ENCODE measurements around the gene ARL10. TPM values are rescaled to one million over a fixed set of nuclear protein-coding genes. Genes with fewer than 3 reads are reported as not detected.
"Not testable (repeated sequence)": the region's sequence is repeated elsewhere in the genome, so short reads cannot be mapped to it uniquely, and the experiment has no call there.

ARL10 gene
- total RNA-seq, 1 donor from 2014 or later = 9.1 TPM

- peaks cover under 1% of the 10 kb centered on the region for H3K4me1 Mint-ChIP-seq
- DNase-seq (ENCODE audit: low spot score) = no peak
- Histone ChIP-seq H3F3A (ENCODE audit: low read depth) (peaks cover 7% of the 10 kb centered on the region), H3K9ac (no peak overlapping the region), H3K4me2 (no peak overlapping the region), H4K20me1 (ENCODE audit: low read depth) (no peaks in the 10 kb centered on the region), H2AFZ (replicated peaks) (no peak overlapping the region), H3K9me3 (ENCODE audit: low read depth) (no peaks in the 10 kb centered on the region), H3K79me2 (ENCODE audit: low read depth) (no peaks in the 10 kb centered on the region), H3K36me3 (no peaks in the 10 kb centered on the region), H3K27ac (no peak overlapping the region), H3K4me3 (no peak overlapping the region), H3K27me3 (no peaks in the 10 kb centered on the region), H3K4me1 (peaks cover 5% of the 10 kb centered on the region)
- no peak overlapping the region for H3K4me3 Mint-ChIP-seq
- H3K27me3 Mint-ChIP-seq (ENCODE audit: insufficient read depth, low read depth) = peaks cover 5% of the 10 kb centered on the region
- TF ChIP-seq EZH2phosphoT487 (IDR thresholded peaks at IDR 0.05) = no peak
- TF ChIP-seq EZH2 (IDR thresholded peaks at IDR 0.05) = no peak
- TF ChIP-seq, protein P1, sequence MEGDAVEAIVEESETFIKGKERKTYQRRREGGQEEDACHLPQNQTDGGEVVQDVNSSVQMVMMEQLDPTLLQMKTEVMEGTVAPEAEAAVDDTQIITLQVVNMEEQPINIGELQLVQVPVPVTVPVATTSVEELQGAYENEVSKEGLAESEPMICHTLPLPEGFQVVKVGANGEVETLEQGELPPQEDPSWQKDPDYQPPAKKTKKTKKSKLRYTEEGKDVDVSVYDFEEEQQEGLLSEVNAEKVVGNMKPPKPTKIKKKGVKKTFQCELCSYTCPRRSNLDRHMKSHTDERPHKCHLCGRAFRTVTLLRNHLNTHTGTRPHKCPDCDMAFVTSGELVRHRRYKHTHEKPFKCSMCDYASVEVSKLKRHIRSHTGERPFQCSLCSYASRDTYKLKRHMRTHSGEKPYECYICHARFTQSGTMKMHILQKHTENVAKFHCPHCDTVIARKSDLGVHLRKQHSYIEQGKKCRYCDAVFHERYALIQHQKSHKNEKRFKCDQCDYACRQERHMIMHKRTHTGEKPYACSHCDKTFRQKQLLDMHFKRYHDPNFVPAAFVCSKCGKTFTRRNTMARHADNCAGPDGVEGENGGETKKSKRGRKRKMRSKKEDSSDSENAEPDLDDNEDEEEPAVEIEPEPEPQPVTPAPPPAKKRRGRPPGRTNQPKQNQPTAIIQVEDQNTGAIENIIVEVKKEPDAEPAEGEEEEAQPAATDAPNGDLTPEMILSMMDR (IDR thresholded peaks at IDR 0.05) = no peak
- H3K36me3 Mint-ChIP-seq = no peaks in the 10 kb centered on the region
- H3K9me3 Mint-ChIP-seq = no peaks in the 10 kb centered on the region
- no peak overlapping the region for H3K27ac Mint-ChIP-seq
Observed at GRCh38 chr5:176407456-176408251, 42.4 kb downstream of the ARL10 start.

- not testable (repeated sequence) for H3K4me2 ChIP-seq; H3K79me2 ChIP-seq (ENCODE audit: low read depth); H3K4me1 Mint-ChIP-seq; H3K36me3 Mint-ChIP-seq; H3K9me3 ChIP-seq (ENCODE audit: low read depth); H3K27ac Mint-ChIP-seq; H2AFZ ChIP-seq (replicated peaks); H3K27ac ChIP-seq; H3K9ac ChIP-seq; H3K4me1 ChIP-seq; H3K36me3 ChIP-seq; H3F3A ChIP-seq (ENCODE audit: low read depth); DNase-seq (ENCODE audit: low spot score); H4K20me1 ChIP-seq (ENCODE audit: low read depth); H3K4me3 Mint-ChIP-seq; H3K27me3 ChIP-seq; H3K9me3 Mint-ChIP-seq; H3K27me3 Mint-ChIP-seq (ENCODE audit: insufficient read depth, low read depth); H3K4me3 ChIP-seq
Observed at GRCh38 chr5:176408252-176408573, 42.9 kb downstream of the ARL10 start.

GRCh38 chr5:176408590-176408989 lies 43.3 kb downstream of the ARL10 start:
- Histone ChIP-seq H3F3A (ENCODE audit: low read depth) (peaks cover 7% of the 10 kb centered on the region), H3K36me3 (no peaks in the 10 kb centered on the region), H2AFZ (replicated peaks) (no peak overlapping the region), H4K20me1 (ENCODE audit: low read depth) (no peaks in the 10 kb centered on the region), H3K4me3 (no peak overlapping the region), H3K27me3 (no peaks in the 10 kb centered on the region), H3K27ac (no peak overlapping the region), H3K9ac (no peak overlapping the region), H3K4me2 (no peak overlapping the region), H3K79me2 (ENCODE audit: low read depth) (no peaks in the 10 kb centered on the region), H3K4me1 (peaks cover 5% of the 10 kb centered on the region), H3K9me3 (ENCODE audit: low read depth) (no peaks in the 10 kb centered on the region)
- H3K9me3 Mint-ChIP-seq = no peaks in the 10 kb centered on the region
- no peak for DNase-seq (ENCODE audit: low spot score)
- TF ChIP-seq EZH2phosphoT487 (IDR thresholded peaks at IDR 0.05) = no peak
- TF ChIP-seq, protein P1 (IDR thresholded peaks at IDR 0.05) = no peak
- no peak for TF ChIP-seq EZH2 (IDR thresholded peaks at IDR 0.05)
- no peaks in the 10 kb centered on the region for H3K4me1 Mint-ChIP-seq
- H3K27ac Mint-ChIP-seq = no peak overlapping the region
- peaks cover 5% of the 10 kb centered on the region for H3K27me3 Mint-ChIP-seq (ENCODE audit: insufficient read depth, low read depth)
- no peak overlapping the region for H3K4me3 Mint-ChIP-seq
- no peaks in the 10 kb centered on the region for H3K36me3 Mint-ChIP-seq

GRCh38 chr5:176409765-176410164 lies 44.5 kb downstream of the ARL10 start:
- H3K27me3 ChIP-seq = no peaks in the 10 kb centered on the region
- Mint-ChIP-seq H3K27ac (no peak overlapping the region), H3K27me3 (ENCODE audit: insufficient read depth, low read depth) (peaks cover 5% of the 10 kb centered on the region), H3K4me3 (no peak overlapping the region), H3K4me1 (no peaks in the 10 kb centered on the region), H3K9me3 (no peaks in the 10 kb centered on the region), H3K36me3 (no peaks in the 10 kb centered on the region)
- no peak for TF ChIP-seq EZH2 (IDR thresholded peaks at IDR 0.05)
- TF ChIP-seq, protein P1 (IDR thresholded peaks at IDR 0.05) = no peak
- no peak for TF ChIP-seq EZH2phosphoT487 (IDR thresholded peaks at IDR 0.05)
- no peak overlapping the region for H2AFZ ChIP-seq (replicated peaks)
- H3K4me2 ChIP-seq = no peak overlapping the region
- no peaks in the 10 kb centered on the region for H3K36me3 ChIP-seq
- peaks cover 7% of the 10 kb centered on the region for H3F3A ChIP-seq (ENCODE audit: low read depth)
- DNase-seq (ENCODE audit: low spot score) = no peak
- no peaks in the 10 kb centered on the region for H4K20me1 ChIP-seq (ENCODE audit: low read depth)
- no peak overlapping the region for H3K9ac ChIP-seq
- H3K4me3 ChIP-seq = no peak overlapping the region
- H3K4me1 ChIP-seq = peaks cover 5% of the 10 kb centered on the region
- no peaks in the 10 kb centered on the region for H3K79me2 ChIP-seq (ENCODE audit: low read depth)
- H3K27ac ChIP-seq = no peak overlapping the region
- no peaks in the 10 kb centered on the region for H3K9me3 ChIP-seq (ENCODE audit: low read depth)

Measured in neural progenitor cell (in vitro differentiated cells).